ENCODE data around the gene WDHD1.
A peak's percentile ranks its signal among the peaks of the same experiment; 100 is the strongest.
"Not testable (repeated sequence)": the region's sequence is repeated elsewhere in the genome, so short reads cannot be mapped to it uniquely, and the experiment has no call there.

The WDHD1 gene

DNA sequence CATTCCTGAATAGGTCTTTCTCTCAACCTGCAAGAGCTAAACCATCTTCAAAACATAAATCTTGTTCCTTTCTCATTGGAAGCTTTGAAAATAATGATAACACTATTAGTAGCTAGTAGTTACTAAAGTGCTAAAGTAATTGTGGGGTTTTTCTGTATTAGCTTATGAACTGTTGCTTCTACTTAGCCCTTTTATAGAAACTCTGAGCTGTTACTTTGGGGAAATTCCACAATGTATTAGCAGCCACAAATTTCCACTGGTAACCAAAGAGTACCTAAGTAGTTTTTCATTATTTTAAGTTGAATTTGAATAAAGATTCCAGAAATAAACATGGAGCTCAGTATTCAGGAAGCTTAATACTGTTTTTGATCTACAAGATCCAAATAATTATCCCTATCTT is 18.2 kb upstream of the WDHD1 start:
- DNase-seq (ENCODE audit: low read depth): no peak

DNA sequence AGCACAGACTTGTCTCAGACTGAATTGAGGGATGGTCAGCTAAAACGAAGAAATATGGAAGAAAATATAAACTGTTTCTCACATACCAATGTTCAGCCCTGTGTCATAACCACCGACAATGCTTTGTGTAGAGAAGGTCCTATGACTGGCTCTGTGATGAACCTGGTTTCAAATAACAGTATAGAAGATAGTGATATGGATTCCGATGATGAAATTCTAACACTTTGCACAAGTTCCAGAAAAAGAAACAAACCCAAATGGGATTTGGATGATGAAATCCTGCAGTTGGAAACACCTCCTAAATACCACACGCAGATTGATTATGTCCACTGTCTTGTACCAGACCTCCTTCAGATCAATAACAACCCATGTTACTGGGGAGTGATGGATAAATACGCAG is 16.6 kb upstream of the WDHD1 start:
- no peak for DNase-seq (ENCODE audit: low read depth)

DNA sequence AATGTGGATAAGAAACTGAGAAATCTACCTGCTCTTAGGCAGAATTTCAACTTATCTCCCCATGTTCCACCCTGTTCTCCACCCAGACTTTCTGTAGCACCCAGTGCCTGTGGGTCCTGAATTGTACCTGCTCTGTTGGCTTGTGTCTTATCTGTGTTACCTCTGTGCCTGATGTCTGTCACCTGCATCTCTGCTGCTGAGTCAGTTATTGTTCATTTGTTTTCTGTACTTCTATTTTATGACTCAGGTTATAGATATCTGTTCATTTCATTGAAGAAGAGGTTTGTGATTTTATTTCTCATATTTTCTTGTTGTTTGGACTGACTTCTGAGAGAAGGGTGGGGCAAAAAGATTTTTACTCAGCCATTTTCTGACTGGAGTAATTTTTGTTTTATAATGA is 11.8 kb upstream of the WDHD1 start:
- DNase-seq (ENCODE audit: low read depth): no peak

DNA sequence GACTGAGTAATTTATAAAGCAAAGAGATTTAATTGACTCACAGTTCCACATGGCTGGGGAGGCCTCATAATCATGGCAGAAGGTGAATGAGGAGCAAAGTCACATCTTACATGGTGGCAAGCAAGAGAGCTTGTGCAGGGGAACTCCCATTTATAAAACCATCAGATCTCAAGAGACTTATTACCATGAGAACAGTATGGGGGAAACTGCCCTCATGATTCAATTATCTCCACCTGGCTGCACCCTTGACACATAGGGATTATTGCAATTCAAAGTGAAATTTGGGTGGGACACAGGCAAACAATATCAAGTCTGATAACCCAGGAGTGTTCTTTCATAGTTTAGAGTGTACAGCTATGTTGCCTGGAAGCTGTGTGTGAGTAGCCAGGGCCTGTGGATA is 11.1 kb upstream of the WDHD1 start:
- DNase-seq (ENCODE audit: low read depth): not testable (repeated sequence)

DNA sequence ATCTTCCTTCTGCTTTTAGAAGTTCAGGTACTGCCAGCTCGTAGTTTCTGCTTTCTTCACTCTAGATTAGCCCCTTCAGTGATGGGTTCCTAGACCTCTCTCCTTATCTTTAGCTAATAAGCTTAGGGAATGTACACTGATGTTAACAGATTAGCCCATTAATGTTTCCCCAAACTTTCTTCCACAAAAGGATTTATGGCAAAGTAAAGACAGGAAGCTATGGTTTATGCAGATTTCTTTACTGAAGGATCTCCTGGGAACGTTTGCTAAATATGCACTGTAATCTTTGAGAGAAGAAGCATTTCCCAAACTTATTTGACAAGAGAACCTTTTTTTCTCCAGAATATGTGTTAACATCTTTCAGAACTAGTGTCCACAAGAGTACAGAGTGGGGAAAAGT is 4.3 kb upstream of the WDHD1 start:
- no peak for DNase-seq (ENCODE audit: low read depth)

DNA sequence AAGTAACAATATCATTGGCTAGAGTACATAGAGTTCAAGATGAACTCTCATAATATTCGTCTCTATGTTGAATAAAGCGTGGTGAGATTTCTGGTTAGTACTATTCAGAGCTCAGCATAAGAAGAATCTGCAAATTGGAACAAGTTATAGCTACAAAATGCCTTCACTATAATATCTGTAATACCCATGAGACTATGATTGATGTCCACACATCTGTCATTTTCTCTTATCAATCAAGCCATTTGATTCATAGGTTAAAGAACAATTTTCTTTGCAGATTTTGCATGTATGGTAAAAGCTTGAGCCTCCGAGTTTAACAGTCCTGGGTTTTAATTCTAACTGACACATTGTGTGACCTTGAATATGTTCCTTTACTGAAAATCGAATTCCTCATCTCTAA is 1.6 kb upstream of the WDHD1 start:
- no peak for DNase-seq (ENCODE audit: low read depth)

DNA sequence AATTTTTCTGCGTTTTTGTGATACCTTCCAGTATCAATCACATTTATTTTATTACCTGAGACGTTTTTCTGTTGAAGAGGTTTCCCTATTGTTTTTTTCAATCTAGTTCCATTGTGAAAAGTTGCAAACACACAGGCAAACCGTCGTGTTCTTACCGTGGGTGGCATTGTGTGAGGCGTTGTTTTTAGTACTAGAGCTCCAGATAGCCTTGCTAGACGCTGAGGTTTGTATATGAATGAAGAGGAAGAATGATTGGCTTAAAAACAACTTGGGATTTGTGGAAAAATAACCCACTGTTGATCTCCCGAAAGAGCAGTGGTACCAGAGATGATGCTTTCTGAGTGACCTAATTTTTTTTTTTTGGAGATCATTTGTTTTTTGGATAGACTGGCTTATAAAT is 1.2 kb upstream of the WDHD1 start:
- DNase-seq (ENCODE audit: low read depth): no peak

DNA sequence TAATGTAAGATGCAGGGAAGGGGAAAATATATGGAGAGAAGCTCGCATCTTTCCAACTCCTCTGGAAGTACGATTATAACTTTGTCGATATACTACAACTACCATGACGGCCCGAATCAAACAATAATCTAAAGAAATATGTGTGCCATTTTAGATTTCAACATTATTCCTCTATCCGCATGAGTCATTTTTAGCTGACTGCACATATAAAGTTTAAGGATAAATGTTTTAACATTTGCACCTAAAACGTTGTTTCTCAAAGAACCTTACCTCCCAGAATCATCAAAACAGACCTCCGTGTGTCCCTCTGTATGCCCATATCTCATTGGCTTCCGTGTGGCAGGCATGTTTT is 482 bp downstream of the WDHD1 start:
- no peak for DNase-seq (ENCODE audit: low read depth)

DNA sequence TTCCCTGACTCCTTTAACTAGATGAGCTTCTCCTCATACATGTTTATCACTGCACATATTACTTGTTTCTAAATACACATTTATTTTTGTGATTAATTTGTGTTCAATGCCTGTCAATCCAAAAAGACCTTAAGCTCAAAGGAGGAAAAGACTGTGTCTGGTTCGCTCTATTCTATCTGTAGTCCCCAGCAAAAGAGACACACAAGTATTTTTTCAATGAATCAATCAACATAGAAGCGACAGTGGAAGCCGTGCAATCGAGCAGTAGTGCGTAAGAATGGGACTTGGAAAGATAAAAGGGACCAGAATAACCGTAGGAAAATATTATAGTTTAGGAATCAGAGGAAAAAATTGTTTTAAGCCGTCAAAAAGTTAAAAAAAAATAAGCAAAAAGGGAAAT is 951 bp downstream of the WDHD1 start:
- no peak for DNase-seq (ENCODE audit: low read depth)

DNA sequence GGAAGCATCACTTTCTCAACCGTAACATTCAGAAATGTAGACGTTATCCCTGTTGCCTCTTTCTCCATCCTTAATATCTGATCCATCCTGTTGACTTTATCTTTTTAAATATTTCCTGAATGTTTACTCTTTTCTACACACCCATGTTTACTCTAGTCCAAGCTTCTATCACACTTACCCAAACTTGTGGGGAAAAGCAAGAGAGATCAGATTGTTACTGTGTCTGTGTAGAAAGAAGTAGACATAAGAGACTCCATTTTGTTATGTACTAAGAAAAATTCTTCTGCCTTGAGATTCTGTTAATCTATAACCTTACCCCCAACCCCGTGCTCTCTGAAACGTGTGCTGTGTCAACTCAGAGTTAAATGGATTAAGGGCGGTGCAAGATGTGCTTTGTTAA is 2.5 kb downstream of the WDHD1 start:
- DNase-seq (ENCODE audit: low read depth): not testable (repeated sequence)

DNA sequence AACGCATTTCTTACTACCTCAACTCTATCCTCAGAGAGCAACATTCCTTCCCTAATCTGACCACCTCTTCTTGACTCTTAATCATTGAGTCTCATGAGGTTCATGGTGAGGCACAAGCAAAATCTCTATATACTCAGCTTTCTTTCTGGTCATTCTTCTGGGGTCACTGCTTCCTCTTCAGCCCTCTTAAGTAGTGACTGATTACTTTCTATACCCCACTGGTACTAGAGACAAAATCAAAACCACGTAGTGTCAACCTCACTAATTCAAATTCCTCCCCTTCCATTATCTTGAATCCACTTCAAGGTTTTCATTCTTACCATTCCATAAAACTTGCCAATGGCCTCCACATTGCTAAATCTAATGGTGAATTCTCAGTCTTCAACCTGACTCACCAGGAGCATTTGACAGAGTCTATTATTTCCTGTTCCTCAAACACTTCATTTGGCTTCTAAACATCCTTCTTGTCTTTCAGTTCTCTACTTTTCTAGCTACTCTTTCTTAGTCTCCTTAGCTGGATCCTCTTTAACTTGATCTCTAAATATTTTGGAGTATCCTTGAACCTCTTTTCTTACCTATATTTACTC is 6.8 kb downstream of the WDHD1 start:
- DNase-seq (ENCODE audit: low read depth): no peak

DNA sequence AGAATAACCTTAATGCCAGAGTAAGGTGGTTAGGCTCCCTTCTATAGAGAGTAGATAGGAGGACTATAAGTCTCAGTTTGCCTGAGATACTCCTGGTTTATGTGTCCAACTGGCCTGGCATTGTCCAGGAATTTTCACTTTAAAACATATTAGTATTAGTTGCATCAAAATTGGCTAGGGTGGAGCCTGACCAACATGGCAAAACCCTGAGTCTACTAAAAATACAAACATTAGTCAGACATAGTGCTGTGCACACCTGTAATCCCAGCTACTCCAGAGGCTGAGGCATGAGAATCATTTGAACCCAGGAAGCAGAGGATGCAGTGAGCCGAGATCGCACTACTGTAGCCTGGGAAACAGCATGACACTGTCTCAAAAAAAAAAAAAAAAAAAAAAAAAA is 11.9 kb downstream of the WDHD1 start:
- DNase-seq (ENCODE audit: low read depth): no peak

DNA sequence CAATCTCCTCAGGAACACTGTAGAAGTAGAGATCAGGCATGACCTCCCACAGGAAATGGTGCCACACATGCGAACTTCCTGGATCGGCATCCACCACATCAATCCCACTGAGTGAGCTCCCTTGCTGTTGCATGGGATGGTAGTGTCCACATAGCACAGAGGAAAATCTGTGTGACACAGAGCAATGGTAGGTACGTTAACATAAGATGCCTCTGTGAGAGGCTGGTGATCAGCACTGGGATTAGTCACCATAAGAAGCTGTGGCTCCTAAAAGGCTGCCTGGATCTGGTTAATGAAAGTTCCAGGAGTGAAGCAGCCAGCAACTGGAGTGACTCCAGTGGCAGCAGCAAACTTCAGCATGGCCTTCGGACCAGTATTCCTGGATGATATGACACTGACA is 21.8 kb downstream of the WDHD1 start:
- DNase-seq (ENCODE audit: low read depth): no peak

DNA sequence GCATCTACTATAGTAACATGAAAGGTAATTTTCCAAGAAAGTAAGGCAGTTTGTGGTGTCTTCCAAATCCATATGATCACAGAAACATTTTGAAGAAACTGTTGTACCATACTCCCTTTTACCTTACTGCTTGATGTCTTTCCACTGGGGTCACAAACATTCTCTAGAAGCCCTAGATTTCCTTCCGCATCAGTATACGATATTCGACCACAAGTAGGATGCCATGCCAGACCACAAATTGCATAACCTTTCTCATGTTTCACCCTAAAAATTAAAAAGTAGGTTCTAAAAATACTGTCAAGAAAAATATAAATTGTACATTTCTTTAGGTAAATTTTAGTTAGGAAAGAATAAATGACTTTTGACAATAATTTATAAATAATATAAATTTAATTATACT is 26.5 kb downstream of the WDHD1 start:
- no peak for DNase-seq (ENCODE audit: low read depth)

DNA sequence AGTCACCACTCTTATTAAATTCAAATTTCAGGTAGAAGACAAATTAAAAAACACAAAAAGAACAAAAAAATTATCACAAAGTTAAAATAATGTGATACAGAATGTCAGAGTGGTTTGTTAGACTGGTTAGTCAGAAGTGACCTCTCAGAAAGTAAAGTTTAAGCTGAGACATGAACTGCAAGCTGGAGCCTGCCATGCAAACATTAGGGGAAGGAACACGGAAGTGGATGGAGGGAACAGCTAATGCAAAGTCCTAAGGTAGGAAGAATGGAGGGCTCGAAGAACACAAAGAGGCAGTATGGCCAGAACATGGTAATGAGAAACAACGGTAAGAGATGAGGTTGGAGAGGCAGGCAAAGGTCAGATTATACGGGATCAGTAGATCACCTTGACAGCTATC is 41.7 kb downstream of the WDHD1 start:
- no peak for DNase-seq (ENCODE audit: low read depth)

DNA sequence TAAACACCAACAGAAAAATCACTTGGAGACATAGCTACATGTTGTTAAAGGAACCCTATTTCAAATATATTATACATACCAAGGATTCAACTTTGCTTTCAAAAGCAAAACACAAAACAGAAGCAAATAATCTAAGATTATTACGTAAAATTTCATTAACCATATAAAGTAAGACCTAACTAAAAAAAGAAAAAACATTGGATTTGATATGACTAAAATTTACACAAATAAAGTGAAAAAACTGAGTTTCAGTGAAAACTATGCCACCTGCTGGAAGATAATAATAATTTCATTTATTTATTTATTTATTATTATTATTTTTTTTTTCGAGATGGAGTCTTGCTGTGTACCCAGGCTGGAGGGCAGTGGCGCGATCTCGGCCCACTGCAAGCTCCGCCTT is 45.2 kb downstream of the WDHD1 start:
- no peak for DNase-seq (ENCODE audit: low read depth)

DNA sequence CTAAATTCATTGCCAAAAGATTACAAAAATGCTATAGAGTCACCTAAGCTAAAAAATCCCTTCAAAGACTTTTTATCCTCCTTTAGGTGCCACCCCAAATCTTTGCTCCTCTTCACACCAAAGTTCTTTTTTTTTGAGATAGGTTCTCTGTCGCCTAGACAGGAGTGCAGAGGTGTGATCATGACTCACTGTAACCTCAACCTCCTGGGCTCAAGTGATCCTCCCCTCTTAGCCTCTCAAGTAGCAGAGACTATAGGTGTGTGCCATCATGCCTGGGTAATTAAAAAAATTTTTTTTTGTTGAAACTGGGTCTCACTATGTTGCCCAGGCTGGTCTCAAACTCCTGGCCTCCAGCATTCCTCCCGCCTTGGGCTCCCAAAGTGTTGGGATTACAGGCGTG is 47.9 kb downstream of the WDHD1 start:
- DNase-seq (ENCODE audit: low read depth): no peak

DNA sequence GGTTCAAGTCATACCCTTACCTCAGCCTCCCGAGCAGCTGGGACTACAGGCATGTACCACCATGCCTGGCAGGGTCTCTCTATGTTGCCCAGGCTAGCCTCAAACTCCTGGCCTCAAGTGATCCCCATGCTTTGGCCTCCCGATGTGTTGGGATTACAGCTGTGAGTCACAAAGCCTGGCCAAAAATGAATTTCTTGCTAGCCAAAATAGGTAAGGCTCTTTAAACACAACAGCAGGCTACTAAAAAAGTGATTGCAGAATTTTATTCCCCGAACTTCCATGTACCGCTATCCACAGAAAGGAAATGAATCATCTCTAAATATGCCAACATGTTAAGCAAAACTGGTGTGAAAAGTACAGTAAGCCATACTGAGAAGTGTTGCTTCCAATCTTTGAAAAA is 50.6 kb downstream of the WDHD1 start:
- DNase-seq (ENCODE audit: low read depth): peak; percentile 44

DNA sequence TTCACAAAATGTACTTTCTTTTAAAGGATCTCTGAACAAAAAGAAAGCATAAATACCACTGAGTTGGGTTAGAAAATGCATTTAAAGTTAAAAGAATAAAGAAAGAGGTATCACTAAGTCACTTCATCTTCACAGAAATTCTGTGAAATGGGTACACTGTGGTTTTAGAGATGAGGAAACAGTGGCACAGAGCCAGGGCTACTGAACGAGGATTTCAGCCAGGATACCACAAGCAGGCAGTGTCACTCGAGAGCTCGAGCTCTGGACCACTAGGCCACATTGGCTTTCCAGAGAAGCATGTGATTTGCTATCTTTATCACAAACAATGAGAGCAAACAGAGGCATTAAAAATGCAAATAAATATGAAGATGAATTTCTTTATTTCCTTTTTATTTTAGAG is 51.0 kb downstream of the WDHD1 start:
- DNase-seq (ENCODE audit: low read depth): no peak

DNA sequence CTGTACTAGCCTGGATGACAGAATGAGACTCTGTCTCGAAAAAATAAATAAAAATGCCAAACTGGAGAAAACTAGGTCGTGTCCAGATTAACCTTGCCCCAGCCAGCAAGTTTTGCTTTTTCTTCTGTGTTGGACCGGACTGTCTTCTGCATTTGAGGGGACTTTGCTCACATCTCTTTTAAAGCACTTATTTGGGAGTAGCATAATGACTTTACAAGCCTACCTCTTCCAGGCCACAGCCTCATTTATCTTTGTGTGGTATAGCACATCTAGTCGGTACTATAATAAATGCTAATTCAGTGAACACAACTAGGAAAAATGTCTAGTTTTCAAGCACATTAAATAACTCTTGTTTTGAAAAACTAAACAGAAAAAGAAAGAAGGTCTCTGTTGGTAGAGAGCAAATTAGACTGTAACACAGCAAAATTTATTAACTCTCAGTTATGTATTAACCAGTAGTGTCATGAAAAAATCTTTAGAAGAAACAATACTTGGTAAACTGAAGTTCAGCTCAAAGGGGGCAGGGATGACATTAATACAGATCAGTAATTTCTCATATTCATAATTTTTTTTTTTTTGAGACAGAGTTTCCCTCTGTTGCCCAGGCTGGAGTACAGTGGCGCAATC is 52.0 kb downstream of the WDHD1 start:
- DNase-seq (ENCODE audit: low read depth): no peak

DNA sequence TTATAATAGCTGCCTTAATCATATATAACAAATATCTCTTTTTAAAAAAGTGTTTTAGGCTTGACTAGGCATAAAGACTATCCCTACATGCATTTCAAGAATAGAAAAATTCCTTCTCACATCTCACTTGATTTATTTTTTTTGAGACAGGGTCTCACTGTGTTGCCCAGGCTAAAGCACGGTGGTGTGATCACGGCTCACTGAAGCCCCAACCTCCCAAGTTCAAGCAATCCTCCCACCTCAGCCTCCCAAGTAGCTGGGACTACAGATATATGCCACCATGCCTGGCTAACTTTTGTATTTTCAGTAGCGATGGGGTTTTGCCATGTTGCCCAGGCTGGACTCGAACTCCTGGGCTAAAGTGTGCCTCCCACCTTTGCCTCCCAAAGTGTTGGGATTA is 59.4 kb downstream of the WDHD1 start:
- no peak for DNase-seq (ENCODE audit: low read depth)

DNA sequence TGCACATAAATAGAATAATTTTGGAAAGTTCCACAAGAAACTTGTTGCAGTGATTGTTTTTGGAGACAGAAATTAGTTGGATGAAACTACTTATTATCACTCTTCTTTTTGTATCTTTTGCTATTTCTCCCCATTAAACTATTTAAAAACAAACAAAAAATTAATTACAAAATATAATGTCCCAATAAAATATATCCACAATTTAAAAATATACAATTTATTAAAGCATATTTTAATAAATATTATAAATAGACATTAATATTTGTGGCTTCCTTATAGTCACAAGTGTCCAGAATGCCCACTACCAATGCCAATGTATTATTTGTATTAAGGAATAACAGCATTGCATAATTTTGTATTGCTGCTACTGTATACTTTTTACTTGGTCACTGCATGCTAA is 71.8 kb downstream of the WDHD1 start:
- no peak for DNase-seq (ENCODE audit: low read depth)

DNA sequence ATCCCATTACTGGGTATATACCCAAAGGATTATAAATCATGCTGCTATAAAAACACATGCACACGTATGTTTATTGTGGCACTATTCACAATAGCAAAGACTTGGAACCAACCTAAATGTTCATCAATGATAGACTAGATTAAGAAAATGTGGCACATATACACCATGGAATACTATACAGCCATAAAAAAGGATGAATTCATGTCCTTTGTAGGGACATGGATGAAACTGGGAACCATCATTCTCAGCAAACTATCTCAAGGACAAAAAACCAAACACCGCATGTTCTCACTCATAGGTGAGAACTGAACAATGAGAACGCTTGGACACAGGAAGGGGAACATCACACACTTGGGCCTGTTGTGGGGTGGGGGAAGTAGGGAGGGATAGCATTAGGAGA is 73.3 kb downstream of the WDHD1 start:
- not testable (repeated sequence) for DNase-seq (ENCODE audit: low read depth)

DNA sequence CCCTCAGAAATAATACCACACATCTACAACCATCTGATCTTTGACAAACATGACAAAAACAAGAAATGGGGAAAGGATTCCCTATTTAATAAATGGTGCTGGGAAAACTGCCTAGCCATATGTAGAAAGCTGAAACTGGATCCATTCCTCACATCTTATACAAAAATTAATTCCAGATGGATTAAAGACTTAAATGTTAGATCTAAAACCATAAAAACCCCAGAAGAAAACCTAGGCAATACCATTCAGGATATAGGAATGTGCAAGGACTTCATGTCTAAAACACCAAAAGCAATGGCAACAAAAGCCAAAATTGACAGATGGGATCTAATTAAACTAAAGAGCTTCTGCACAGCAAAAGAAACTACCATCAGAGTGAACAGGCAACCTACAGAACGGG is 74.1 kb downstream of the WDHD1 start:
- not testable (repeated sequence) for DNase-seq (ENCODE audit: low read depth)

DNA sequence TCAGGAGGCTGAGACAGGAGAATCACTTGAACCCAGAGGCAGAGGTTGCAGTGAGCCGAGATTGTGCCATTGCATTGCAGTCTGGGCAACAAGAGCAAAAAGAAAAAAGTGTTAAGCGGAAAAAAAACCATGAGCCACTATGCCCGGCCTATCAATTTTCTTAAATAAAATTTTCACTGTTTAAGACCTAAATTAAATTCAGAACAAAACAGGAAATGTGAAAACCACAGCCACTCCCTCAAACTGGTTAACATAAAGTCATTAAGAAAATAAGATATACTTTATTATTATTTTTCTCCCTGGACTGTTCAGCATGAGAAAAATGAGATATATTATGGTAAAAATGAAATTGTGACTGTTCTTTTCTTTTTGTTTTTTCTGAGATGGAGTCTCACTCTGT is 79.7 kb downstream of the WDHD1 start:
- no peak for DNase-seq (ENCODE audit: low read depth)

Measured in GM04503 (cell line).